GM12873 (cell line): ENCODE data around the gene WDR37.

Experiments used
- CTCF ChIP-seq: IDR thresholded peaks from 2 replicates; pipeline ENCODE4 v1.5.1; 2012; ENCODE audit warnings: low read depth, mild to moderate bottlenecking, moderate library complexity, low read length, control low read depth; ENCODE audit not compliant: insufficient read depth; ENCODE audit errors: missing control alignments

Gene WDR37

GRCh38 chr10:1019362-1019761, 36.8 kb upstream of the WDR37 start:
- no peak for TF ChIP-seq CTCF

DNA sequence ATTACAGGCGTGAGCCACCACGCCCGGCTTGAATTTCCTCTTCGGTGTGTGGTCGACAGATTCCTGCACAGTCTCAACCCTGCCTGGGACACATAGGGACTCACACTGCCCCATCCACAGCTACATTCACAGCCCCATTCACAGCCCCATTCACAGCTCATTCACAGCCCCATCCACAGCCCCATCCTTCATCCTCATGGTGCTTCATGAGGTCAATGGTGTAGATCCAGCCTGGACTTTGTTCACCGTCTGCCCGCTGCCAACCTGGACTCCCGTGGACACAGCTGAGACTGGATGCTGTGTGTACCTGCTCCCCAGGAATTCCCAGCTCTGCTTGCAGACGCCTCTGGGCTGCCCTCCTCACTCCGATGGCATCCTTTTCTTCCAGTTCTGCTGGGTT, 35.7 kb upstream of the WDR37 start:
- no peak for TF ChIP-seq CTCF

GRCh38 chr10:1020958-1021357, 35.2 kb upstream of the WDR37 start:
- TF ChIP-seq CTCF = no peak

GRCh38 chr10:1022413-1022812, 33.8 kb upstream of the WDR37 start:
- TF ChIP-seq CTCF = no peak

GRCh38 chr10:1024103-1024502, 32.1 kb upstream of the WDR37 start:
- no peak for TF ChIP-seq CTCF

GRCh38 chr10:1025683-1026082, 30.5 kb upstream of the WDR37 start, which contains the start of gene IDI2:
IDI2 (minus strand) TSS chr10:1025859; CDS start chr10:1024723, 1,136 bp downstream.
- no peak for TF ChIP-seq CTCF

GRCh38 chr10:1026578-1026977, 29.6 kb upstream of the WDR37 start:
- no peak for TF ChIP-seq CTCF
